Non-pigmented ciliary epithelial cell (primary cell): ENCODE measurements around the gene BAHCC1.

Experiments
- DNase-seq: peaks from one replicate; pipeline ENCODE4 v3.0.0-alpha.2; 2010; ENCODE audit warnings: low read depth

The BAHCC1 gene

GRCh38 chr17:81461607-81462500 lies 66.6 kb downstream of the BAHCC1 start:
- DNase-seq = no peak

- DNase-seq = no peak
Measured at GRCh38 chr17:81462506-81463125, 67.4 kb downstream of the BAHCC1 start.

GRCh38 chr17:81463506-81463905 lies 68.2 kb downstream of the BAHCC1 start:
- no peak for DNase-seq

- no peak for DNase-seq
Measured at GRCh38 chr17:81464586-81464985, 69.3 kb downstream of the BAHCC1 start.

- DNase-seq = no peak
Measured at GRCh38 chr17:81465910-81466309, 70.7 kb downstream of the BAHCC1 start.

GRCh38 chr17:81466564-81467472 lies 71.6 kb downstream of the BAHCC1 start:
- DNase-seq = no peak

GRCh38 chr17:81468111-81468769 lies 73.0 kb downstream of the BAHCC1 start:
- no peak for DNase-seq

- DNase-seq = no peak
Measured at GRCh38 chr17:81468770-81469121, 73.5 kb downstream of the BAHCC1 start.

- no peak for DNase-seq
Measured at GRCh38 chr17:81469266-81469665, 74.0 kb downstream of the BAHCC1 start.

- DNase-seq = no peak
Measured at GRCh38 chr17:81470270-81470943, 75.2 kb downstream of the BAHCC1 start.

- DNase-seq = no peak
Measured at GRCh38 chr17:81470944-81471817, 75.9 kb downstream of the BAHCC1 start.

GRCh38 chr17:81471818-81472456 lies 76.7 kb downstream of the BAHCC1 start:
- peak; percentile 50 for DNase-seq

- no peak for DNase-seq
Measured at GRCh38 chr17:81473019-81473418, 77.8 kb downstream of the BAHCC1 start.

GRCh38 chr17:81474958-81475357 lies 79.7 kb downstream of the BAHCC1 start:
- no peak for DNase-seq

GRCh38 chr17:81476097-81476496 lies 80.8 kb downstream of the BAHCC1 start:
- DNase-seq = no peak

GRCh38 chr17:81476635-81477034 lies 81.4 kb downstream of the BAHCC1 start:
- no peak for DNase-seq

- no peak for DNase-seq
Measured at GRCh38 chr17:81477173-81477572, 81.9 kb downstream of the BAHCC1 start.

- DNase-seq = no peak
Measured at GRCh38 chr17:81478119-81478518, 82.9 kb downstream of the BAHCC1 start.

- DNase-seq = no peak
Measured at GRCh38 chr17:81479175-81480071, 84.2 kb downstream of the BAHCC1 start.
